Hematopoietic multipotent progenitor cell treated with erythropoietin and hydrocortisone succinate and interleukin-3 and kit ligand, for 15 days (in vitro differentiated cells): ENCODE results near the gene ATOH8.

ENCODE experiments used
- DNase-seq: peaks from one replicate; pipeline ENCODE4 v3.0.0-alpha.2; 2015; ENCODE audit warnings: low spot score

Gene ATOH8

GRCh38 chr2:85786865-85787264 lies 33.1 kb downstream of the ATOH8 start:
- no peak for DNase-seq

DNA sequence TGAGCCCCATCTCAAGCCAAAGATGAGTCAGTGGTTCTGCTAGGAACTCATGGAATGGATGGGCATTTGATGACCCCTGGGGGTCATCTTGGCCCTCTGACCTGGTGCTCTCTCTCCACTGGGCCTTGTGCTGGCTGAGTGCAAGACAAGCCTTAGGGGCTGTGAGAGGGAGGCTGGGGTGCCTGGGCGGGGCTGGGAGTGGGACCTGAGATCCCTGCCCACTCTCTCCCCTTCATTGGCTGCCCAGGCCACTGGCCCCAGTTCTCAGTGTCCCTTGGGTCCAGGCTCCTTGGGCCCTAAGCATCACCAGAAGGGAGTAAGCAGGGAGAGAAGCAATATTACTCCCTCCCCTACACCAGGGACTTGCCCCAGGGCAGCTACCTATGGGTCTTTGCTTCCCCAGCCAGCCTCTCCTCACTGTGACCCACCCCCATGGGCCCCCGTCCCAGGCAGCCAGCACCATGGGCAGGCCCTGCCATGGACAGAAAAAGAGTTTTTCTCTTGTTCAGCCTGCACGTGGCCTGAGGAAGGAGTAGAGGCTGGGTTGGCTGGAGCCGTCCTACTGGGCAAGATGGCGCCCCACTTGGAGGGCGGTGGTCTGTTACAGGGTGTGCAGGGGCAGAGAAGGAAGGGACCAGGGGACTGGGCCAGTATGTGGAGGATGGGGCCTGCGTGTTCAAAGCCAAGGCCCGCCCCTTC lies 33.6 kb downstream of the ATOH8 start:
- DNase-seq: no peak

- no peak for DNase-seq
Observed at GRCh38 chr2:85787981-85788340, 34.2 kb downstream of the ATOH8 start.

GRCh38 chr2:85788603-85789002 lies 34.8 kb downstream of the ATOH8 start:
- no peak for DNase-seq

GRCh38 chr2:85789271-85789670 lies 35.5 kb downstream of the ATOH8 start:
- no peak for DNase-seq

GRCh38 chr2:85790032-85790431 lies 36.2 kb downstream of the ATOH8 start:
- DNase-seq: no peak

DNA sequence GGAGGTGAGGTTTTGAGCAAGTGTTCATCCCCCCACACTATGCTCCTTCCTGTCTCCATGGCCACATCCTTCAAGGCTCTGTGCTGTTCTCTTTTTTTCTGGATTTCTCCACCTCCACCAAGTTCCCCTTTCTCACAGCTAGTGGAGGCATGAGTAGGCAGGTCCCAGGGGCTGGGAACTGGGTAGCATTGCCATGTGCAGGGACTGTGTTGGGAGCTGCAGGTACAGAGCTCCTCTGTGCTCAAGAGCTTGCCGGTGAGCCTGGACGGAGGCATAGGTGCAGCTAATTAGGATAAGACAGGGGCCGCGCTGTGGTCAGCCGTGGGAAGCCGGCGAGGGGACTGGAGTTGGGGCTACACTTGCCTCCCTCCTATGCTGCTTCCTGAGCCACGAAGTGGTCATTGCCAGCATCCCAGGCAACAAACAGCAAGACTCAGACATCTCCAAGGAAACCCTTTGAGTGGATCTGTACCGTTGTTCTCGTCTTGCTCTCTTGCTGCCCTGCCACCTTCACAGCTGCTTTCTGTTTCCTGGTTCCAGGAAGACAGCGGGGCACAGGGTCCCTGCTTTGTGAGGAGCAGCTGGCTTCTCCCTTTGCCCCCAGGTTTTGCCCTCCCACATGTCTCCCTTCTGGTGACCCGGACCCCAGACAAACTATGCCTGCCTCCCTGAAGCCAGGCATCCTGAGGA lies 36.9 kb downstream of the ATOH8 start:
- DNase-seq: no peak

GRCh38 chr2:85791704-85792565 lies 38.1 kb downstream of the ATOH8 start:
- no peak for DNase-seq

DNA sequence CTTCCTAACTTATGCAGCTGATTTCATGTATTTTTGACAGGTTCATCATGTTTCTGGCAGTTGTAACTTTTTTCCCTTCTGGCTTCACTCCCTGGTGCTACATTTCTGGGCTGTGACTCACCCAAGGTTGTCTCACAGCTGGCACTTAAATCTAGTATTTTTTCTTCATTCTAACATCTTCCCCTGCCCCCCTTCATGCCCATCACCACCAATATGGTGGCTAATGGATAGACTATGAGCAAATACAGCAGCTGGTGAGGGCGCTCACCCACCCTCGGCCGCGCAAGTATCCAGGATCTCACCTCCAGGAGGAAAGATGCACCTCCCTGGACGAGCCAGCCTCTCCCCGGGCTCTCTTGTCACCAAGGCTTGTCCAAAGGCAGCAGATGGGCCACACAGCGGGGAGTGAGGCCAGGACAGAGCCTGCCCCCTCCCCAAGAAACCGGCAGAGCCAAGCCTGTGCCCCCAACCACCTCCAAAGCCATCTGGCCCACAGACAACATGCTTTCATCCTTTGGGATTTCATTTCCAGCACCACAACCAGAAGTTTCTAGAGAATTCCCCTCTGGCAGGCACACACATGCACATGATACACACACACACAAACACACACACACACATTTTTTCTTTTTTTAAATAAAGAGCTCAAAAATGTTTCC lies 39.1 kb downstream of the ATOH8 start:
- DNase-seq: no peak

GRCh38 chr2:85793584-85793983 lies 39.8 kb downstream of the ATOH8 start:
- no peak for DNase-seq

GRCh38 chr2:85794038-85794441 lies 40.2 kb downstream of the ATOH8 start:
- no peak for DNase-seq

- no peak for DNase-seq
Observed at GRCh38 chr2:85794491-85795121, 40.8 kb downstream of the ATOH8 start.

- no peak for DNase-seq
Observed at GRCh38 chr2:85795331-85796045, 41.7 kb downstream of the ATOH8 start.

GRCh38 chr2:85796046-85796340 lies 42.2 kb downstream of the ATOH8 start:
- DNase-seq: no peak

DNA sequence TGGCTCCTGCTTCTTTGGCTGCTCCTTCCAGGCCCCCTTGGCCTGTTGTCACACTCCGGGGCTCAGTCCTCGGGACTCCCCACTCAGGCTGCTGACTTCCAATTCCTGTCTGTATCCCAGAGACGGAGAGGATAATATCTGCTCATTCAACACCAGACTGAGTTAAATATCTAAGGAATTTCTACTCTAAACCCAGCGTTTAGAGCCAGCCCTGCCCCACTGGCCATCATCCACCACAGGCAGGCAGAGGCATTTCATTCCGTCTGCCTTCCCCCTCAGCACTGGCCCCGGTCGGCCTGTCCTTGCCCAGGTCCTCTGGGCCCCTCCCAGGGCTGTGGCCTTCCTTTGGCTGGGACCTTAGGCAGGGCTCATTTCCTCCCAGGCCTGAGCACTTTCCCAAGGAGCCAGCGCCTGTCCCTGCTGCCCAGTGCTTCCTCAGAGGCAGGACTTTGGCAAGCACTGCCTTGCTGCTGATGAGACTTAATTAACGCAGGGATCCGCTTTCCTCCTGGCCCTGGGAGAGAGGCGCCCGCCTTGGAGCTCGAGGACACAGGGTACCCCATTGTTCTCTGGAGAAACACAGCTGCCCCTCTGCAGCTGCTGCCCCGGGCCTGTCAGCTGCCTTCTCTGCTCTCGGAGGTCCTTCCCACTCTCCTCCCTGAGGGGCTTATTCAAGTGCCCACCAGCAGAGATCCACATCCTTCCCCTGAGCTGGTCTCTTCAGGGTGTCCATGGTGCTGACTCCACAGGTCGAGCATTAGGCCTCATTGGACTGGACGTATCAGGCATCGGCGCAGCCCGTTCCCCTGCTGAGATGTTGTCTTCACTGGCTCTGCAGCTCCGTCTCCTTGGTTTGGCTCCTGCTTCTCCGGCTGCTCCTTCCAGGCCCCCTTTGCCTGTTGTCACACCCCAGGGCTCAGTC lies 42.8 kb downstream of the ATOH8 start:
- DNase-seq: no peak

- no peak for DNase-seq
Observed at GRCh38 chr2:85797263-85797660, 43.5 kb downstream of the ATOH8 start.

GRCh38 chr2:85797921-85798320 lies 44.1 kb downstream of the ATOH8 start:
- DNase-seq: no peak

- DNase-seq: no peak
Observed at GRCh38 chr2:85799215-85799956, 45.6 kb downstream of the ATOH8 start.

GRCh38 chr2:85800586-85800985 lies 46.8 kb downstream of the ATOH8 start:
- DNase-seq: no peak

DNA sequence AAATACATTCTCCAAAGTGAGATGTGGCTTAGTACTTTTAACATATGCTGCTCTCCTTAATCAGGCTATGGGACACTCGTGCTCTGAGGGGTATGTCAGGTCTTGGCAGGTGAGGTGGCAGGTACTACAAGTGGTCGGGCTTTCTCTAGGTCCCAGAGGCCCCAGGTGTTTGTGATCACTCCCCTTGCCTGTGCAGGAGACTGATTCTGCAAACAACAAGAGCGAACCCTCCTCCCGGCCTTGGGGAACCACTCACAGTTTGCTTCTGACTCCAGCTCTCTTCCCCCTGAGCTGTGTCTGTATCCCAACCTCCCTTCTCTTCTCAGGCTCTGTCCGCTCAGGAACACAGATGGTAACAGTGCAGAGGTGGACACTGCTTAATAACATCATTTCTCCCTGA lies 48.1 kb downstream of the ATOH8 start:
- DNase-seq: no peak
